HEK293 (cell line): ENCODE measurements around the gene ESR1.
A peak's percentile ranks its signal among the peaks of the same experiment; 100 is the strongest.

Source experiments
- CTCF ChIP-seq: fragments of 450-650 bp; formaldehyde crosslinking; IDR thresholded peaks from 2 replicates; pipeline ENCODE4 v1.5.1; 2016; ENCODE audit warnings: missing biosample characterization, missing genetic modification characterization
- GFI1B ChIP-seq: fragments of 450-650 bp; formaldehyde crosslinking; IDR thresholded peaks from 2 replicates; pipeline ENCODE4 v1.5.1; 2016; ENCODE audit warnings: missing biosample characterization, missing genetic modification characterization
- GLIS1 ChIP-seq: fragments of 450-650 bp; formaldehyde crosslinking; IDR thresholded peaks from 2 replicates; pipeline ENCODE4 v1.5.1; 2016; ENCODE audit warnings: missing biosample characterization, missing genetic modification characterization
- MEIS1 ChIP-seq: sonication (generic); formaldehyde crosslinking; IDR thresholded peaks from 2 replicates; pipeline ENCODE4 v1.8.1; 2022; ENCODE audit warnings: missing genetic modification reagents, mild to moderate bottlenecking, borderline replicate concordance
- PATZ1 ChIP-seq: fragments of 450-650 bp; formaldehyde crosslinking; IDR thresholded peaks from 2 replicates; pipeline ENCODE4 v1.5.1; 2016; ENCODE audit warnings: missing biosample characterization, missing genetic modification characterization
- ZBTB17 ChIP-seq: fragments of 450-650 bp; formaldehyde crosslinking; IDR thresholded peaks from 2 replicates; pipeline ENCODE4 v1.5.1; 2016; ENCODE audit warnings: missing biosample characterization, missing genetic modification characterization
- ZBTB6 ChIP-seq: fragments of 450-650 bp; formaldehyde crosslinking; IDR thresholded peaks from 2 replicates; pipeline ENCODE4 v1.5.1; 2017; ENCODE audit warnings: missing biosample characterization, missing genetic modification characterization
- ZBTB7A ChIP-seq: fragments of 450-650 bp; formaldehyde crosslinking; IDR thresholded peaks from 2 replicates; pipeline ENCODE4 v1.5.1; 2016; ENCODE audit warnings: low read depth, missing biosample characterization, missing genetic modification characterization
- ZFP69B ChIP-seq: fragments of 450-650 bp; formaldehyde crosslinking; IDR thresholded peaks from 2 replicates; pipeline ENCODE4 v1.5.1; 2016; ENCODE audit warnings: missing biosample characterization, missing genetic modification characterization
- ZNF223 ChIP-seq: fragments of 450-650 bp; formaldehyde crosslinking; IDR thresholded peaks from 2 replicates; pipeline ENCODE4 v1.5.1; 2016; ENCODE audit warnings: missing biosample characterization, missing genetic modification characterization
- ZNF248 ChIP-seq: fragments of 450-650 bp; formaldehyde crosslinking; IDR thresholded peaks from 2 replicates; pipeline ENCODE4 v1.5.1; 2017; ENCODE audit warnings: missing biosample characterization, missing genetic modification characterization
- ZNF26 ChIP-seq: fragments of 450-650 bp; formaldehyde crosslinking; IDR thresholded peaks from 2 replicates; pipeline ENCODE4 v1.5.1; 2016; ENCODE audit warnings: missing biosample characterization, missing genetic modification characterization
- ZNF280D ChIP-seq: fragments of 450-650 bp; formaldehyde crosslinking; IDR thresholded peaks from 2 replicates; pipeline ENCODE4 v1.5.1; 2016; ENCODE audit warnings: missing biosample characterization, missing genetic modification characterization
- ZNF350 ChIP-seq: fragments of 450-650 bp; formaldehyde crosslinking; IDR thresholded peaks from 2 replicates; pipeline ENCODE4 v1.5.0; 2017; ENCODE audit warnings: missing biosample characterization, mild to moderate bottlenecking, missing genetic modification characterization
- ZNF362 ChIP-seq: fragments of 450-650 bp; formaldehyde crosslinking; IDR thresholded peaks from 2 replicates; pipeline ENCODE4 v1.5.1; 2016; ENCODE audit warnings: missing biosample characterization, missing genetic modification characterization
- ZNF366 ChIP-seq: fragments of 450-650 bp; formaldehyde crosslinking; conservative IDR thresholded peaks from 2 replicates; pipeline ENCODE4 v1.5.1; 2016; ENCODE audit warnings: missing biosample characterization, missing genetic modification characterization
- ZNF426 ChIP-seq: fragments of 450-650 bp; formaldehyde crosslinking; IDR thresholded peaks from 2 replicates; pipeline ENCODE4 v1.5.1; 2017; ENCODE audit warnings: missing biosample characterization, missing genetic modification characterization, mild to moderate bottlenecking, inconsistent platforms, moderate library complexity
- ZNF488 ChIP-seq: fragments of 450-650 bp; formaldehyde crosslinking; IDR thresholded peaks from 2 replicates; pipeline ENCODE4 v1.5.1; 2016; ENCODE audit warnings: missing biosample characterization, missing genetic modification characterization
- ZNF529 ChIP-seq: fragments of 450-650 bp; formaldehyde crosslinking; IDR thresholded peaks from 2 replicates; pipeline ENCODE4 v1.5.1; 2017; ENCODE audit warnings: missing genetic modification characterization, missing biosample characterization; ENCODE audit not compliant: insufficient replicate concordance
- ZNF621 ChIP-seq: fragments of 450-650 bp; formaldehyde crosslinking; IDR thresholded peaks from 2 replicates; pipeline ENCODE4 v1.5.1; 2017; ENCODE audit warnings: missing biosample characterization, missing genetic modification characterization
- ZNF624 ChIP-seq: fragments of 450-650 bp; formaldehyde crosslinking; IDR thresholded peaks from 2 replicates; pipeline ENCODE4 v1.5.1; 2017; ENCODE audit warnings: missing biosample characterization, missing genetic modification characterization
- ZNF639 ChIP-seq: fragments of 450-650 bp; formaldehyde crosslinking; IDR thresholded peaks from 2 replicates; pipeline ENCODE4 v1.5.1; 2016; ENCODE audit warnings: missing biosample characterization, missing genetic modification characterization
- ZNF658 ChIP-seq: fragments of 450-650 bp; formaldehyde crosslinking; IDR thresholded peaks from 2 replicates; pipeline ENCODE4; 2016; ENCODE audit warnings: missing biosample characterization, missing genetic modification characterization
- ZNF664 ChIP-seq: fragments of 450-650 bp; formaldehyde crosslinking; IDR thresholded peaks from 2 replicates; pipeline ENCODE4 v1.5.1; 2016; ENCODE audit warnings: missing biosample characterization, missing genetic modification characterization
- ZNF768 ChIP-seq: fragments of 450-650 bp; formaldehyde crosslinking; IDR thresholded peaks from 2 replicates; pipeline ENCODE4 v1.5.1; 2018; ENCODE audit warnings: missing biosample characterization, mild to moderate bottlenecking, missing genetic modification characterization
- ZNF777 ChIP-seq: fragments of 450-650 bp; formaldehyde crosslinking; IDR thresholded peaks from 2 replicates; pipeline ENCODE4 v1.5.1; 2017; ENCODE audit warnings: missing biosample characterization, missing genetic modification characterization, borderline replicate concordance
- ZSCAN16 ChIP-seq: fragments of 450-650 bp; formaldehyde crosslinking; IDR thresholded peaks from 2 replicates; pipeline ENCODE4 v1.5.1; 2016; ENCODE audit warnings: missing biosample characterization, missing genetic modification characterization
- ZSCAN30 ChIP-seq: fragments of 450-650 bp; IDR thresholded peaks from 2 replicates; pipeline ENCODE4 v1.5.1; 2018; ENCODE audit warnings: missing biosample characterization, mild to moderate bottlenecking, missing genetic modification characterization, moderate library complexity

The ESR1 gene

GRCh38 chr6:152054441-152054840 is 247.0 kb downstream of the ESR1 start (continued):
- TF ChIP-seq ZNF639 (tag by site-specific recombination) = peak; percentile 93
- TF ChIP-seq ZNF362 (tag by site-specific recombination) = no peak
- 0 out of 2 replicates have a peak, but pooled peaks have one; percentile 26 for TF ChIP-seq ZNF366
- TF ChIP-seq ZNF529 = no peak
- TF ChIP-seq ZNF658 (tag by site-specific recombination) = no peak
- TF ChIP-seq ZNF488 (tag by site-specific recombination) = no peak
- peak; percentile 59; the same call in 1 of the 2 replicates for TF ChIP-seq ZFP69B (tag by site-specific recombination)
- TF ChIP-seq ZNF350 (tag by site-specific recombination) = peak; percentile 76; the same call in 1 of the 2 replicates
- no peak for TF ChIP-seq ZSCAN30
- TF ChIP-seq ZNF624 (tag by site-specific recombination) = no peak
- TF ChIP-seq ZBTB17 (tag by site-specific recombination) = peak; percentile 74
- no peak for TF ChIP-seq ZNF26 (tag by site-specific recombination)
- no peak for TF ChIP-seq ZNF664 (tag by site-specific recombination)
- TF ChIP-seq ZNF248 = no peak
- no peak; the same call in 1 of the 2 replicates for TF ChIP-seq ZNF280D (tag by site-specific recombination)
- TF ChIP-seq ZBTB7A = no peak
- TF ChIP-seq CTCF (tag by site-specific recombination) = no peak
- no peak for TF ChIP-seq MEIS1 (CRISPR knock-in tag)
- no peak for TF ChIP-seq GFI1B (tag by site-specific recombination)
- TF ChIP-seq ZSCAN16 = no peak
- no peak for TF ChIP-seq ZNF426 (tag by site-specific recombination)
- TF ChIP-seq ZBTB6 = no peak
- no peak for TF ChIP-seq ZNF223 (tag by site-specific recombination)
- TF ChIP-seq GLIS1 (tag by site-specific recombination) = no peak
- TF ChIP-seq ZNF621 (tag by site-specific recombination) = no peak
- TF ChIP-seq PATZ1 (tag by site-specific recombination) = peak; percentile 49
- TF ChIP-seq ZNF777 (tag by site-specific recombination) = no peak
- TF ChIP-seq ZNF768 (tag by site-specific recombination) = no peak
